ENCODE data around the gene MACROD2.

DNA sequence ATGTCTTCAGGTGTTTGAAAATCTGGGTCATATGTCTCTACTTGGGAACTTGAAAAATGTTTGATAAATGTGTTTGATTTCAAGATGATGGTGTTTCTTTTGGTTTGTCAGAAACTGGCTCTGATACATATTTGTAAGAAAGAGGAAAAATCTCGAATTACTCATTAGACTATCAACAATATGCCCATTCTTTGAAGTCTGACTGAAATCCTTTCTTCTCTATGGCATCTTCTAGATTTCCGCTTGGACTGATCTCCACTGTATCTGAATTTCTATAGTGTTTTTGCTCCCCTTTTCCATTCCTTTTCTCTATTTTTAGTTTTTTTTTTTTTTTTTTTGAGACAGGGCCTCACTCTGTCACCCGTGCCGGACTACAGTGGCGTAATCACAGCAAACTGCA is 1481.5 kb downstream of the MACROD2 start:
- TF ChIP-seq, protein P1, sequence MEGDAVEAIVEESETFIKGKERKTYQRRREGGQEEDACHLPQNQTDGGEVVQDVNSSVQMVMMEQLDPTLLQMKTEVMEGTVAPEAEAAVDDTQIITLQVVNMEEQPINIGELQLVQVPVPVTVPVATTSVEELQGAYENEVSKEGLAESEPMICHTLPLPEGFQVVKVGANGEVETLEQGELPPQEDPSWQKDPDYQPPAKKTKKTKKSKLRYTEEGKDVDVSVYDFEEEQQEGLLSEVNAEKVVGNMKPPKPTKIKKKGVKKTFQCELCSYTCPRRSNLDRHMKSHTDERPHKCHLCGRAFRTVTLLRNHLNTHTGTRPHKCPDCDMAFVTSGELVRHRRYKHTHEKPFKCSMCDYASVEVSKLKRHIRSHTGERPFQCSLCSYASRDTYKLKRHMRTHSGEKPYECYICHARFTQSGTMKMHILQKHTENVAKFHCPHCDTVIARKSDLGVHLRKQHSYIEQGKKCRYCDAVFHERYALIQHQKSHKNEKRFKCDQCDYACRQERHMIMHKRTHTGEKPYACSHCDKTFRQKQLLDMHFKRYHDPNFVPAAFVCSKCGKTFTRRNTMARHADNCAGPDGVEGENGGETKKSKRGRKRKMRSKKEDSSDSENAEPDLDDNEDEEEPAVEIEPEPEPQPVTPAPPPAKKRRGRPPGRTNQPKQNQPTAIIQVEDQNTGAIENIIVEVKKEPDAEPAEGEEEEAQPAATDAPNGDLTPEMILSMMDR (conservative IDR thresholded peaks at IDR 0.05; ENCODE audit: low read depth in 2 of 2): no peak
- TF ChIP-seq, protein P2, sequence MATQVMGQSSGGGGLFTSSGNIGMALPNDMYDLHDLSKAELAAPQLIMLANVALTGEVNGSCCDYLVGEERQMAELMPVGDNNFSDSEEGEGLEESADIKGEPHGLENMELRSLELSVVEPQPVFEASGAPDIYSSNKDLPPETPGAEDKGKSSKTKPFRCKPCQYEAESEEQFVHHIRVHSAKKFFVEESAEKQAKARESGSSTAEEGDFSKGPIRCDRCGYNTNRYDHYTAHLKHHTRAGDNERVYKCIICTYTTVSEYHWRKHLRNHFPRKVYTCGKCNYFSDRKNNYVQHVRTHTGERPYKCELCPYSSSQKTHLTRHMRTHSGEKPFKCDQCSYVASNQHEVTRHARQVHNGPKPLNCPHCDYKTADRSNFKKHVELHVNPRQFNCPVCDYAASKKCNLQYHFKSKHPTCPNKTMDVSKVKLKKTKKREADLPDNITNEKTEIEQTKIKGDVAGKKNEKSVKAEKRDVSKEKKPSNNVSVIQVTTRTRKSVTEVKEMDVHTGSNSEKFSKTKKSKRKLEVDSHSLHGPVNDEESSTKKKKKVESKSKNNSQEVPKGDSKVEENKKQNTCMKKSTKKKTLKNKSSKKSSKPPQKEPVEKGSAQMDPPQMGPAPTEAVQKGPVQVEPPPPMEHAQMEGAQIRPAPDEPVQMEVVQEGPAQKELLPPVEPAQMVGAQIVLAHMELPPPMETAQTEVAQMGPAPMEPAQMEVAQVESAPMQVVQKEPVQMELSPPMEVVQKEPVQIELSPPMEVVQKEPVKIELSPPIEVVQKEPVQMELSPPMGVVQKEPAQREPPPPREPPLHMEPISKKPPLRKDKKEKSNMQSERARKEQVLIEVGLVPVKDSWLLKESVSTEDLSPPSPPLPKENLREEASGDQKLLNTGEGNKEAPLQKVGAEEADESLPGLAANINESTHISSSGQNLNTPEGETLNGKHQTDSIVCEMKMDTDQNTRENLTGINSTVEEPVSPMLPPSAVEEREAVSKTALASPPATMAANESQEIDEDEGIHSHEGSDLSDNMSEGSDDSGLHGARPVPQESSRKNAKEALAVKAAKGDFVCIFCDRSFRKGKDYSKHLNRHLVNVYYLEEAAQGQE (IDR thresholded peaks at IDR 0.05; ENCODE audit: unreplicated experiment): no peak
- TF ChIP-seq POLR2AphosphoS5 (IDR thresholded peaks at IDR 0.05; ENCODE audit: low read depth) (no peak), EZH2 (IDR thresholded peaks at IDR 0.05; ENCODE audit: low read depth, unreplicated experiment) (no peak), ZNF114 (CRISPR knock-in tag; IDR thresholded peaks at IDR 0.05) (no peak)
- TF ChIP-seq, protein P3, sequence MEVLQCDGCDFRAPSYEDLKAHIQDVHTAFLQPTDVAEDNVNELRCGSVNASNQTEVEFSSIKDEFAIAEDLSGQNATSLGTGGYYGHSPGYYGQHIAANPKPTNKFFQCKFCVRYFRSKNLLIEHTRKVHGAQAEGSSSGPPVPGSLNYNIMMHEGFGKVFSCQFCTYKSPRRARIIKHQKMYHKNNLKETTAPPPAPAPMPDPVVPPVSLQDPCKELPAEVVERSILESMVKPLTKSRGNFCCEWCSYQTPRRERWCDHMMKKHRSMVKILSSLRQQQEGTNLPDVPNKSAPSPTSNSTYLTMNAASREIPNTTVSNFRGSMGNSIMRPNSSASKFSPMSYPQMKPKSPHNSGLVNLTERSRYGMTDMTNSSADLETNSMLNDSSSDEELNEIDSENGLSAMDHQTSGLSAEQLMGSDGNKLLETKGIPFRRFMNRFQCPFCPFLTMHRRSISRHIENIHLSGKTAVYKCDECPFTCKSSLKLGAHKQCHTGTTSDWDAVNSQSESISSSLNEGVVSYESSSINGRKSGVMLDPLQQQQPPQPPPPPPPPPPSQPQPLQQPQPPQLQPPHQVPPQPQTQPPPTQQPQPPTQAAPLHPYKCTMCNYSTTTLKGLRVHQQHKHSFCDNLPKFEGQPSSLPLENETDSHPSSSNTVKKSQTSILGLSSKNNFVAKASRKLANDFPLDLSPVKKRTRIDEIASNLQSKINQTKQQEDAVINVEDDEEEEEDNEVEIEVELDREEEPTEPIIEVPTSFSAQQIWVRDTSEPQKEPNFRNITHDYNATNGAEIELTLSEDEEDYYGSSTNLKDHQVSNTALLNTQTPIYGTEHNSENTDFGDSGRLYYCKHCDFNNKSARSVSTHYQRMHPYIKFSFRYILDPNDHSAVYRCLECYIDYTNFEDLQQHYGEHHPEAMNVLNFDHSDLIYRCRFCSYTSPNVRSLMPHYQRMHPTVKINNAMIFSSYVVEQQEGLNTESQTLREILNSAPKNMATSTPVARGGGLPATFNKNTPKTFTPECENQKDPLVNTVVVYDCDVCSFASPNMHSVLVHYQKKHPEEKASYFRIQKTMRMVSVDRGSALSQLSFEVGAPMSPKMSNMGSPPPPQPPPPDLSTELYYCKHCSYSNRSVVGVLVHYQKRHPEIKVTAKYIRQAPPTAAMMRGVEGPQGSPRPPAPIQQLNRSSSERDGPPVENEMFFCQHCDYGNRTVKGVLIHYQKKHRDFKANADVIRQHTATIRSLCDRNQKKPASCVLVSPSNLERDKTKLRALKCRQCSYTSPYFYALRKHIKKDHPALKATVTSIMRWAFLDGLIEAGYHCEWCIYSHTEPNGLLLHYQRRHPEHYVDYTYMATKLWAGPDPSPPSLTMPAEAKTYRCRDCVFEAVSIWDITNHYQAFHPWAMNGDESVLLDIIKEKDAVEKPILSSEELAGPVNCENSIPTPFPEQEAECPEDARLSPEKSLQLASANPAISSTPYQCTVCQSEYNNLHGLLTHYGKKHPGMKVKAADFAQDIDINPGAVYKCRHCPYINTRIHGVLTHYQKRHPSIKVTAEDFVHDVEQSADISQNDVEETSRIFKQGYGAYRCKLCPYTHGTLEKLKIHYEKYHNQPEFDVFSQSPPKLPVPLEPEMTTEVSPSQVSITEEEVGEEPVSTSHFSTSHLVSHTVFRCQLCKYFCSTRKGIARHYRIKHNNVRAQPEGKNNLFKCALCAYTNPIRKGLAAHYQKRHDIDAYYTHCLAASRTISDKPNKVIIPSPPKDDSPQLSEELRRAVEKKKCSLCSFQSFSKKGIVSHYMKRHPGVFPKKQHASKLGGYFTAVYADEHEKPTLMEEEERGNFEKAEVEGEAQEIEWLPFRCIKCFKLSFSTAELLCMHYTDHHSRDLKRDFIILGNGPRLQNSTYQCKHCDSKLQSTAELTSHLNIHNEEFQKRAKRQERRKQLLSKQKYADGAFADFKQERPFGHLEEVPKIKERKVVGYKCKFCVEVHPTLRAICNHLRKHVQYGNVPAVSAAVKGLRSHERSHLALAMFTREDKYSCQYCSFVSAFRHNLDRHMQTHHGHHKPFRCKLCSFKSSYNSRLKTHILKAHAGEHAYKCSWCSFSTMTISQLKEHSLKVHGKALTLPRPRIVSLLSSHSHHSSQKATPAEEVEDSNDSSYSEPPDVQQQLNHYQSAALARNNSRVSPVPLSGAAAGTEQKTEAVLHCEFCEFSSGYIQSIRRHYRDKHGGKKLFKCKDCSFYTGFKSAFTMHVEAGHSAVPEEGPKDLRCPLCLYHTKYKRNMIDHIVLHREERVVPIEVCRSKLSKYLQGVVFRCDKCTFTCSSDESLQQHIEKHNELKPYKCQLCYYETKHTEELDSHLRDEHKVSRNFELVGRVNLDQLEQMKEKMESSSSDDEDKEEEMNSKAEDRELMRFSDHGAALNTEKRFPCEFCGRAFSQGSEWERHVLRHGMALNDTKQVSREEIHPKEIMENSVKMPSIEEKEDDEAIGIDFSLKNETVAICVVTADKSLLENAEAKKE (CRISPR knock-in tag; IDR thresholded peaks at IDR 0.05): no peak

All from GM23338 (cell line).